ENCODE data around the gene ADARB2. TPM values are rescaled to one million over a fixed set of nuclear protein-coding genes. Genes with fewer than 3 reads are reported as not detected.
A peak's percentile ranks its signal among the peaks of the same experiment; 100 is the strongest.
"Not testable (repeated sequence)": the region's sequence is repeated elsewhere in the genome, so short reads cannot be mapped to it uniquely, and the experiment has no call there.

ADARB2 gene
- polyA plus RNA-seq, 6 donors from 2014 or later: 0.10 to 0.12 TPM; not detected in 4

DNA sequence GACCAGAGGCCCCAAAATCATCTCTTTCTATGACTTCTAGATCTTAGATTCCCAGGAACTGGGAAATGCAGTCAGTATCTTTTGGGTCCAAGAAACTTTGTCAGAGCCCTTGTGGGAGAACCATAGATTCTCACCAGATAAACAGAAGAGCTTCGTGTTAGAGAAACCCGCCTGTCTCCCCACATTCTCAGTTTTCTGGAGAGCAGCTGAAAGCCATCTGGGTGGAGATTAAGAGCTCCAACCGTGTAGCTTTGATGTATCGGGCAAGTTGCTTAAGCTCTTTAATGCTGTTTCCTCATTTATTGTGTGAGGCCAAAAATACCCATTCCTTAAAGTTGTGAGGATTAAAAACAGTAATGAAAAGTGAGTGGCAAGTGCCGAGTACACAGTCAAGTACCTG is 573.5 kb downstream of the ADARB2 start:
- ATAC-seq (ENCODE audit: low read depth in 2 of 2): no peak

GRCh38 chr10:1163204-1163660 is 574.1 kb downstream of the ADARB2 start:
- no peaks in the 10 kb centered on the region for H3K4me1 Mint-ChIP-seq
- DNase-seq (no peak), ATAC-seq (ENCODE audit: low read depth in 2 of 2) (no peak)
- no peaks in the 10 kb centered on the region for H3K36me3 Mint-ChIP-seq
- peaks cover 0 to 4% (median 0%) of the 10 kb centered on the region in 7 donors for H3K9me3 Mint-ChIP-seq
- no peak overlapping the region for H3K27ac Mint-ChIP-seq
- H3K4me3 Mint-ChIP-seq: no peak overlapping the region
- H3K27me3 Mint-ChIP-seq: peaks cover 0 to 18% (median 11%) of the 10 kb centered on the region in 3 donors

More for the DNA sequence above, 573.5 kb downstream of the ADARB2 start:
- peaks cover 0 to 19% (median 15%) of the 10 kb centered on the region in 3 donors for H3K27me3 Mint-ChIP-seq
- H3K4me1 Mint-ChIP-seq: no peaks in the 10 kb centered on the region
- no peak overlapping the region for H3K4me3 Mint-ChIP-seq
- DNase-seq: no peak
- H3K27ac Mint-ChIP-seq: peak overlapping the region in 1 of 6 donors; percentile 27
- peaks cover 0 to 4% (median 0%) of the 10 kb centered on the region in 7 donors for H3K9me3 Mint-ChIP-seq
- no peaks in the 10 kb centered on the region for H3K36me3 Mint-ChIP-seq

DNA sequence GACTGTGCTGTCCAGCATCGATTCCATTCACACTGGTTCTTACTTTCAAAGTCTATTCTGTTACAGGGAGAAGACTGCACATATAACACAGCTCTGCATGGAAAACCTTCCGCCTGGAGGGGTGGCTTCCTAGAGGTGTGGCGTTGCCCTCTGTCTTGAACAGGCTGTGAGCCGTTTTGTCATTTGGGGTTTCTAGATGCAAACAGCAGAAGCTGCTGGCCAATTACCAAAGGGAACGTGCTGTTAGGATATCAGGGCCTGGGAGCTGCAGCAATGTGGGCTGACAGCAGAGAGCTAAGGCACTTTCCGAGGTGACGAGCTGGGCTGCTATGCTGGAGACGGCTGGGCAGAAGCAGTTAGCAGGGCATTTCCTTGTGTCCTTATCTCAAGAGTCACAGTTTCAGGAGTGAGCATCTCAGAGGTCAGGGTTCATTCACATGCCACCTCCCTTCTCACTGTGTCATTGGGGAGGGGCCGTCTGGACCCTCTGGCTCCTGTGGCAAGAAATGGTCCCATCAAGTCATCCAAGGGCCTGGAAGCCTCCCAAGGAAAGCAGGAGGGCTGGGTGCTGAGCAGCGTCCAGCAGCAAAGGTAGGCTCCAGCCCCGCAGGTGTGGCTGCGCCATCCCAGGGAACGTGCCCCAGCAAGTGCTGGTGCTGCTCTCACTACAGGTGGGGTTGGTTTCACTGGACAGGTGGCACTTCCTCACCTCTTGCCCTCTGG is 574.7 kb downstream of the ADARB2 start:
- no peak for DNase-seq
- no peak overlapping the region for H3K4me3 Mint-ChIP-seq
- peaks cover 0 to 3% (median 0%) of the 10 kb centered on the region in 7 donors for H3K9me3 Mint-ChIP-seq
- no peak overlapping the region for H3K27ac Mint-ChIP-seq
- ATAC-seq (ENCODE audit: low read depth in 2 of 2): no peak
- H3K36me3 Mint-ChIP-seq: no peaks in the 10 kb centered on the region
- no peaks in the 10 kb centered on the region for H3K4me1 Mint-ChIP-seq
- H3K27me3 Mint-ChIP-seq: peaks cover 0 to 17% (median 15%) of the 10 kb centered on the region in 3 donors

DNA sequence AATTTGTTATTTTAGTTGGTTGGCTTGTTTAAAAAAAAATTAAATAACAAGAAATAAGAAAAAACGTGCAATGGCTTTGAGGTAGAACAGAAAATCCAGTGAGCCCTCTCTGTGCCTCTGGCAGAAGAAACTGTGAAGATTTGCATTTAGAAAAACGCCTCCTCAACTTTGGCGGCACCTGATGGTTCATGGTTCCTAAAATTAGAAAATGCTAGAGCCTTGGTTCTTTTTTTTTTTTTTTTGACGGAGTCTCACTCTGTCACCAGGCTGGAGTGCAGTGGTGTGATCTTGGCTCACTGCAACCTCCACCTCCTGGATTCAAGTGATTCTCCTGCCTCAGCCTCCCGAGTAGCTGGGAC is 576.0 kb downstream of the ADARB2 start:
- H3K9me3 Mint-ChIP-seq; H3K27ac Mint-ChIP-seq; H3K4me3 Mint-ChIP-seq; H3K36me3 Mint-ChIP-seq; DNase-seq; ATAC-seq (ENCODE audit: low read depth in 2 of 2); H3K4me1 Mint-ChIP-seq: not testable (repeated sequence)
- H3K27me3 Mint-ChIP-seq: peaks cover 0 to 20% (median 17%) of the 10 kb centered on the region in 3 donors

DNA sequence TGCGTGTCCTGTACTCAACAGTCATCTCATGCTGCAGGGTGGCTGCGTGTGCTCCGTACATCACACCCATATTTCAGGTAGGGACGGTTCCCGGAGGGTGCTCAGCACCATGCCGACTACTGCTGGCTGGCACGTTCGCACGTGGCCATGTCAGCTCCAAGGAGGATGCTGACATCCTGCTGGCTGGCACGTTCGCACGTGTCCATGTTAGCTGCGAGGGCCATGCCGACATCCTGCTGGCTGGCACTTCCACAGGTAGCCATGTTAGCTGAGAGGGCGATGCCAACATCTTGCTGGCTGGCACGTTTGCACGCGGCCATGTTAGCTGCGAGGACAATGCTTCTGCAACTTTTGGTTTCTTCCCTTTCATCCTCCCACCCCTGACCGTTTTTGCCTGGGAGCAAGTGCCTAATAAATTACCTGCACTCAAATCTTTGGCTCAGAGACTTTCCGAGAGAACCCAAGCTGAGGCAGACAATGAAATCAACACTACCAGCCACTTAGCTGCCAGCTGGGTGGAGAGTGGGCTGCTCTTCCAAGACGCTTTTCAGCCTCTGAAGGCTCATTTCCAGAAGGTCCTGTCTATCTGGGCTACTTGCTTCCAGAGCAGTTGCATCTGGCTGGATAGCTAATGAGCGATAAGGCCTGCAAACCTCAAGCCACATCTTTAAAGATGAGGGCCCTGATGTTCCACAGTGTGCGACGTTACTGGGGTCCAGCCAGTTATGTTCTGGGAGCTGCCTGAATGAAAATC is 576.6 kb downstream of the ADARB2 start:
- ATAC-seq (ENCODE audit: low read depth in 2 of 2) (no peak), DNase-seq (no peak)
- peaks cover 0 to 3% (median 0%) of the 10 kb centered on the region in 7 donors for H3K9me3 Mint-ChIP-seq
- peaks cover 0 to 20% (median 17%) of the 10 kb centered on the region in 3 donors for H3K27me3 Mint-ChIP-seq
- H3K4me1 Mint-ChIP-seq: no peaks in the 10 kb centered on the region
- no peaks in the 10 kb centered on the region for H3K36me3 Mint-ChIP-seq
- no peak overlapping the region for H3K4me3 Mint-ChIP-seq
- H3K27ac Mint-ChIP-seq: no peak overlapping the region

- H3K27ac Mint-ChIP-seq: no peak overlapping the region
- DNase-seq (no peak), ATAC-seq (ENCODE audit: low read depth in 2 of 2) (no peak)
- no peaks in the 10 kb centered on the region for H3K36me3 Mint-ChIP-seq
- peak overlapping the region in 1 of 8 donors; percentile 22 for H3K4me3 Mint-ChIP-seq
- peaks cover 0 to 20% (median 17%) of the 10 kb centered on the region in 3 donors for H3K27me3 Mint-ChIP-seq
- H3K9me3 Mint-ChIP-seq: peaks cover 0 to 3% (median 0%) of the 10 kb centered on the region in 7 donors
- no peaks in the 10 kb centered on the region for H3K4me1 Mint-ChIP-seq
These were observed 577.9 kb downstream of the ADARB2 start for GRCh38 chr10:1159131-1160061.

DNA sequence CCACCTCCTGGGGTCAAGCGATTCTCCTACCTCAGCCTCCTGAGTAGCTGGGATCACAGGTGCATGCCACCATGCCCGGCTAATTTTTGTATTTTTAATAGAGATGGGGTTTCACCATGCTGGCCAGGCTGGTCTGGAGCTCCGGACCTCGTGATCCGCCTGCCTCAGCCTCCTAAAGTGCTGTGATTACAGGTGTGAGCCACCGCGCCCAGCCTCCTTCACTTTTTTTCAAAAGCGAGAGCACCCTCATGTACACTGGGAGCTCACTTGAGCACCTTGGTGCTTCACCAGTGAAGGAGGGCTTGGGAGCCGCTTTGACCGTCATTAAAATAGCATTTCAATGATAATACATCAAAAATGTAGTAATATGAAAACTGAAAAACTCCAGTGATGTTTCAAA is 578.8 kb downstream of the ADARB2 start:
- not testable (repeated sequence) for H3K9me3 Mint-ChIP-seq; H3K36me3 Mint-ChIP-seq; H3K4me1 Mint-ChIP-seq; DNase-seq; H3K4me3 Mint-ChIP-seq; ATAC-seq (ENCODE audit: low read depth in 2 of 2)
- H3K27ac Mint-ChIP-seq: peak overlapping the region in 1 of 6 donors; percentile 37
- H3K27me3 Mint-ChIP-seq: peaks cover 0 to 25% (median 21%) of the 10 kb centered on the region in 3 donors

- Mint-ChIP-seq H3K27me3 (peaks cover 0 to 25% (median 21%) of the 10 kb centered on the region in 3 donors), H3K9me3 (peaks cover 0 to 3% (median 0%) of the 10 kb centered on the region in 7 donors), H3K4me3 (peak overlapping the region in 1 of 8 donors; percentile 78), H3K4me1 (no peaks in the 10 kb centered on the region), H3K27ac (no peak overlapping the region), H3K36me3 (no peaks in the 10 kb centered on the region)
- no peak for ATAC-seq (ENCODE audit: low read depth in 2 of 2)
- no peak for DNase-seq
These were observed 579.3 kb downstream of the ADARB2 start for GRCh38 chr10:1158066-1158465.

DNA sequence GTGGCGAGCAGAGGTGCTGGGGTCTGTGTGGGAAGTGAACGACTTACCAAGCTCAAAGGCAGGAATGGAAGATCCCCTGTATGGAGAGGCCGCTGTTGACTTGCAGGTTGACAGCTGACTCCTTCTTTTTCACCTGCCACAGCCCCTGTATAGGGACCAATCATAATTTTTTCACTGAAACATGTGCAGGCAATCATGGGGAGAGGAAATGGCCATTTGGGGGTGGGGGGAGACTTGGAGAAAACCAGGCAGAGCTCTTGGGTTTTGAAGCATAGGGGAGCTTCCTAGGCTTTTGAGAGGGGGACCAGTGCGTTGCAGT is 579.8 kb downstream of the ADARB2 start:
- peaks cover 0 to 25% (median 16%) of the 10 kb centered on the region in 3 donors for H3K27me3 Mint-ChIP-seq
- ATAC-seq (ENCODE audit: low read depth in 2 of 2) (no peak), DNase-seq (no peak)
- no peak overlapping the region for H3K27ac Mint-ChIP-seq
- H3K4me1 Mint-ChIP-seq: no peaks in the 10 kb centered on the region
- peaks cover 0 to 3% (median 0%) of the 10 kb centered on the region in 7 donors for H3K9me3 Mint-ChIP-seq
- H3K4me3 Mint-ChIP-seq: no peak overlapping the region
- H3K36me3 Mint-ChIP-seq: no peaks in the 10 kb centered on the region

DNA sequence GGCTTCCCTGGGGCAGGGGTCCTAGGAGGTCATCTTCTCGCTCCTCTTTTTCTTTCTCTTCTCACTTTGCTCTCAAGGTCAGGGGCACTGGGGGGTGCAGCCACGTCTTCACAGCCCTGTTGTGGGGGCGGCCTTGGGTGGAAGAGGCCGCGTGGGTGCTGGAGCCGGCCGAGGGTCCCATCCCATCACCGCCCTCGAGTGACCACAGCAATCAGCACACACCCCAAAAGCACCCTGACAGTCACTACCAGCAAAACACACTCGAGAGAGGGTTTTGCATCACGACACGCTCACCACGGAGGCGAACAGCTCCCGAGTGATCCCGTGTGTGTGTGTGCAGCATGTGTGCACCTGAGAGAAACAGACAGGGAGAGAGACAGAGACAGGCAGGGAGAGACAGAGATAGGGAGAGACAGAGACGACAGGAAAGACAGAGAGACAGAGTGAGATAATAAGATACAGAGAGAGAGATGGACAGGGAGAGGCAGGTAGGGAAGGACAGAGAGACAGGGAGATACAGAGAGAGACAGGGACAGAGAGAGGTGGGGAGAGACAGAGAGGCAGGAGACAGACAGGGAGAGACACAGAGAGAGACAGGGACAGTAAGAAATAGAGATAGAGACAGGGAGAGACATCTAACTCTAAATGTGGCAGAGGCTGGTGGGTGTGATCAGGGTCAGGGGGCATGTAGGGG is 580.3 kb downstream of the ADARB2 start:
- Mint-ChIP-seq H3K27ac (peak overlapping the region in 1 of 6 donors; percentile 2), H3K4me3 (peak overlapping the region in 1 of 8 donors; percentile 16), H3K4me1 (no peaks in the 10 kb centered on the region), H3K9me3 (peaks cover 0 to 3% (median 0%) of the 10 kb centered on the region in 7 donors), H3K36me3 (no peaks in the 10 kb centered on the region), H3K27me3 (peaks cover 0 to 25% (median 15%) of the 10 kb centered on the region in 3 donors)
- DNase-seq (no peak), ATAC-seq (ENCODE audit: low read depth in 2 of 2) (no peak)

- DNase-seq (no peak), ATAC-seq (ENCODE audit: low read depth in 2 of 2) (no peak)
- H3K4me3 Mint-ChIP-seq: no peak overlapping the region
- H3K4me1 Mint-ChIP-seq: no peaks in the 10 kb centered on the region
- no peaks in the 10 kb centered on the region for H3K36me3 Mint-ChIP-seq
- H3K27me3 Mint-ChIP-seq: peaks cover 0 to 25% (median 15%) of the 10 kb centered on the region in 3 donors
- H3K9me3 Mint-ChIP-seq: peaks cover 0 to 3% (median 0%) of the 10 kb centered on the region in 7 donors
- H3K27ac Mint-ChIP-seq: no peak overlapping the region
These were observed 580.8 kb downstream of the ADARB2 start for GRCh38 chr10:1156616-1156886.

DNA sequence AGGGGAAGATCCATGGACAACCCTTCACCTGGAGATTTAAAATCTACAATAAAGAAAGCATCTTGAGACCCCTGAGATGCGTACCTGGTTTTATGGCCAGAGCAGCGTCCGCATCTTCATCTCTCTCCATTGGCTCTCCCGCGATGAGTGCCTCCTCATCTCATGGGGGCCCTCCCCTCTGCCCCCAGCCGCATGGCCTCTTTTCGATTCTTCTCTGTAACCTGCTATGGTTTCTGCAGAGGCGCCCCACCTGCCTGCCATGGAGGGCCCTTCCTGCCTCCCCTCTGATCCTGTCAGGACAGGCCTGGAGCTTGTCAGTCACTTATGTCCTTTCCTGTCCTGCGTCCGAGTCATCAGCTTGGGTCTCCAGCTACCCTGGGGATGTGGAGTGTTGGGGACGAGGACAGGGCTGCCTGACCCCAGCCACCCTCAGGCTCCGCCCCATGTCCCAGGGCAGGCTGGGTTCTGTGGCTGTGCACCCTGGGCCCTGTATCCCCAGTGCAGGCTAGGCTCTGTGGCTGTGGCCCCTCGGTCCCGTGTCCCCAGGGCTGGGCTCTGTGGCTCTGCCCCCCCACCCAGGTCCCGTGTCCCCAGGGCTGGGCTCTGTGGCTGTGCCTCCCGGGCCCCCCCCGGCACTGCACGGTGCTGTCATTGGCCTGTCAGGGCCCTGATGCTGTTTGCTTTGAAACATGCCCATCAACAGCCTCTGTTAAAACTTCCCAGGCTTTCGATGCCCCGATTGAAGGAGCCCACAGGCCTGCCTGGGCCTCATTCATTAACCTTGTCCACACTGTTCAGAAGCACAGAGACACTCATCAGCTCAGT is 581.3 kb downstream of the ADARB2 start:
- no peak overlapping the region for H3K4me3 Mint-ChIP-seq
- no peaks in the 10 kb centered on the region for H3K4me1 Mint-ChIP-seq
- peaks cover 0 to 3% (median 0%) of the 10 kb centered on the region in 7 donors for H3K9me3 Mint-ChIP-seq
- ATAC-seq (ENCODE audit: low read depth in 2 of 2) (no peak), DNase-seq (no peak)
- no peaks in the 10 kb centered on the region for H3K36me3 Mint-ChIP-seq
- peaks cover 0 to 27% (median 15%) of the 10 kb centered on the region in 3 donors for H3K27me3 Mint-ChIP-seq
- H3K27ac Mint-ChIP-seq: no peak overlapping the region
